ENCODE measurements around the gene ASTN2.

ASTN2 gene

GRCh38 chr9:117063721-117064471 is 351.0 kb downstream of the ASTN2 start:
- FAIRE-seq, result no peak

GRCh38 chr9:117060963-117061362 is 353.9 kb downstream of the ASTN2 start:
- no peak for FAIRE-seq

- no peak for FAIRE-seq
These were observed 364.9 kb downstream of the ASTN2 start for GRCh38 chr9:117050007-117050406.

- FAIRE-seq, result no peak
These were observed 368.1 kb downstream of the ASTN2 start for GRCh38 chr9:117046666-117047327.

- FAIRE-seq, result no peak
These were observed 370.6 kb downstream of the ASTN2 start for GRCh38 chr9:117044241-117044640.

GRCh38 chr9:117043159-117043558 is 371.7 kb downstream of the ASTN2 start:
- no peak for FAIRE-seq

- no peak for FAIRE-seq
These were observed 379.3 kb downstream of the ASTN2 start for GRCh38 chr9:117035546-117035945.

GRCh38 chr9:117034866-117035265 is 380.0 kb downstream of the ASTN2 start:
- FAIRE-seq, result no peak

GRCh38 chr9:117030254-117030768 is 384.5 kb downstream of the ASTN2 start:
- FAIRE-seq, result no peak

GRCh38 chr9:117029341-117029740 is 385.5 kb downstream of the ASTN2 start:
- no peak for FAIRE-seq

- no peak for FAIRE-seq
These were observed 386.6 kb downstream of the ASTN2 start for GRCh38 chr9:117028103-117028858.

GRCh38 chr9:117021906-117022305 is 393.0 kb downstream of the ASTN2 start:
- FAIRE-seq, result no peak

GRCh38 chr9:117018966-117019617 is 395.8 kb downstream of the ASTN2 start:
- FAIRE-seq, result no peak

- FAIRE-seq, result no peak
These were observed 397.4 kb downstream of the ASTN2 start for GRCh38 chr9:117017414-117017985.

GRCh38 chr9:117014061-117014460 is 400.8 kb downstream of the ASTN2 start:
- no peak for FAIRE-seq

- no peak for FAIRE-seq
These were observed 401.3 kb downstream of the ASTN2 start for GRCh38 chr9:117013440-117013995.

GRCh38 chr9:117010061-117010460 is 404.8 kb downstream of the ASTN2 start:
- FAIRE-seq, result no peak

- FAIRE-seq, result no peak
These were observed 406.0 kb downstream of the ASTN2 start for GRCh38 chr9:117008876-117009275.

GRCh38 chr9:117008461-117008860 is 406.4 kb downstream of the ASTN2 start:
- no peak for FAIRE-seq

GRCh38 chr9:117002686-117003085 is 412.2 kb downstream of the ASTN2 start:
- FAIRE-seq, result no peak

- FAIRE-seq, result no peak
These were observed 414.0 kb downstream of the ASTN2 start for GRCh38 chr9:117000834-117001233.

GRCh38 chr9:117000196-117000723 is 414.6 kb downstream of the ASTN2 start:
- no peak for FAIRE-seq
